Keratinocyte (primary cell): Measurements from ENCODE around the gene ALPK1.
A peak's percentile ranks its signal among the peaks of the same experiment; 100 is the strongest.

ENCODE experiments used
- EZH2 ChIP-seq: IDR thresholded peaks from one replicate; pipeline ENCODE4 v1.6.1; 2012; ENCODE audit warnings: inconsistent platforms, mild to moderate bottlenecking, low read length, moderate library complexity
- TF ChIP-seq, protein P1 (sequence below), 3 experiments: IDR thresholded peaks in 1 of 3; conservative IDR thresholded peaks in 1 of 3; optimal IDR thresholded peaks in 1 of 3; 2 replicates in 2 of 3; 3 replicates in 1 of 3; pipeline versions ENCODE3 to v1.5.1; 2011; ENCODE audit warnings: low read length in 3 of 3, mild to moderate bottlenecking in 3 of 3, moderate library complexity in 2 of 3, control low read depth in 1 of 3, inconsistent platforms in 1 of 3; ENCODE audit not compliant: insufficient read depth in 2 of 3; ENCODE audit errors: extremely low read depth in 1 of 3

DNA sequence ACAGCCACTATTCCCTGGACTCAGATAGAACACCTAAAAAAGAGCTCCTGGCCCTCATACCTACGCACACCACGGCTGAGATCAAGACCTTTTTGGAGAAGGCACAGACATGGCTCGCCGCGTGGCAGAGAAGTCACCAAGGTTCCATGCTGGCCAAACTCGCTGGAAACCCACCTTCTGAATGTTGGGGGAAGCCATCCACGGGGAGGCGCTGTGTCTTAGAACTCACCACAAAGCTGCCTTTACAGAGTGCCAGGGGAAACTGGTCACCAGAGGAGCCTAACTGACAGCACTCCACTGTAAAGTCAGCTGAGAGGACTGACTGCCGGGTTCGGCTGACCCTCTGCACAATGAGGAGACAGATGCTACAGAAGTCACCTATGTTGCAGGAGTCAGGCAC is 120.9 kb downstream of the ALPK1 start:
- TF ChIP-seq, protein P1, sequence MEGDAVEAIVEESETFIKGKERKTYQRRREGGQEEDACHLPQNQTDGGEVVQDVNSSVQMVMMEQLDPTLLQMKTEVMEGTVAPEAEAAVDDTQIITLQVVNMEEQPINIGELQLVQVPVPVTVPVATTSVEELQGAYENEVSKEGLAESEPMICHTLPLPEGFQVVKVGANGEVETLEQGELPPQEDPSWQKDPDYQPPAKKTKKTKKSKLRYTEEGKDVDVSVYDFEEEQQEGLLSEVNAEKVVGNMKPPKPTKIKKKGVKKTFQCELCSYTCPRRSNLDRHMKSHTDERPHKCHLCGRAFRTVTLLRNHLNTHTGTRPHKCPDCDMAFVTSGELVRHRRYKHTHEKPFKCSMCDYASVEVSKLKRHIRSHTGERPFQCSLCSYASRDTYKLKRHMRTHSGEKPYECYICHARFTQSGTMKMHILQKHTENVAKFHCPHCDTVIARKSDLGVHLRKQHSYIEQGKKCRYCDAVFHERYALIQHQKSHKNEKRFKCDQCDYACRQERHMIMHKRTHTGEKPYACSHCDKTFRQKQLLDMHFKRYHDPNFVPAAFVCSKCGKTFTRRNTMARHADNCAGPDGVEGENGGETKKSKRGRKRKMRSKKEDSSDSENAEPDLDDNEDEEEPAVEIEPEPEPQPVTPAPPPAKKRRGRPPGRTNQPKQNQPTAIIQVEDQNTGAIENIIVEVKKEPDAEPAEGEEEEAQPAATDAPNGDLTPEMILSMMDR (optimal IDR thresholded peaks at IDR 0.05 in 1 of 3, IDR thresholded peaks at IDR 0.05 in 1 of 3, conservative IDR thresholded peaks at IDR 0.05 in 1 of 3; ENCODE audit: extremely low read depth in 1 of 3, insufficient read depth in 2 of 3, low read length in 3 of 3) = peak in 1 of 3 experiments; percentile 3
- no peak for TF ChIP-seq EZH2
